Measurements from ENCODE around the gene BMP6.

GRCh38 chr6:7763881-7764280 is 38.0 kb downstream of the BMP6 start:
- TF ChIP-seq CTCF (IDR thresholded peaks at IDR 0.05; ENCODE audit: low read depth, low read length) = no peak
- no peak for TF ChIP-seq MYC (IDR thresholded peaks at IDR 0.05; ENCODE audit: low read depth, low read length)
